Activated CD4-positive, CD25-positive, alpha-beta regulatory T cell treated with anti-CD3 and anti-CD28 coated beads, Interleukin-2, amount 50 U/mL, for 72 hours (primary cell): ENCODE results near the gene CLDN17.

ENCODE experiments used
- DNase-seq: peaks from one replicate; pipeline ENCODE4 v3.0.0; 2021

CLDN17 gene

GRCh38 chr21:30116479-30116878, 50.1 kb downstream of the CLDN17 start:
- DNase-seq, result no peak
